Astrocyte (in vitro differentiated cells and primary cell): ENCODE results near the gene SORL1. TPM values are rescaled to one million over a fixed set of nuclear protein-coding genes. Genes with fewer than 3 reads are reported as not detected.

Experiments used
- DNase-seq: peaks from one replicate; pipeline ENCODE4 v3.0.0-alpha.2; 2010; ENCODE audit warnings: low read depth
- FAIRE-seq: peaks from 2 replicates; lab custom pipeline; 2011; peaks lifted over from hg19 to GRCh38; lab: Jason Lieb, UNC
- H2AFZ ChIP-seq: 2 replicates; pipeline ENCODE4 v1.6.0; 2012; ENCODE audit warnings: low read depth, low read length, inconsistent platforms
- H3K27ac ChIP-seq: 2 replicates; pipeline ENCODE4 v1.5.1; 2011; ENCODE audit warnings: low read depth, low read length, inconsistent platforms
- H3K27me3 ChIP-seq: 2 replicates; pipeline ENCODE4 v1.6.0; 2011; ENCODE audit warnings: low read length, inconsistent platforms; ENCODE audit not compliant: insufficient read depth
- H3K36me3 ChIP-seq: 2 replicates; pipeline ENCODE4 v1.5.1; 2011; ENCODE audit warnings: low read length, inconsistent platforms; ENCODE audit not compliant: insufficient read depth
- H3K4me1 ChIP-seq: 2 replicates; pipeline ENCODE4 v1.5.1; 2011; ENCODE audit warnings: low read length, inconsistent platforms; ENCODE audit not compliant: insufficient read depth
- H3K4me2 ChIP-seq: 2 replicates; pipeline ENCODE4 v1.6.0; 2012; ENCODE audit warnings: low read length, inconsistent platforms
- H3K4me3 ChIP-seq: 2 replicates; pipeline ENCODE4 v1.5.1; 2011; ENCODE audit warnings: low read depth, mild to moderate bottlenecking, low read length, inconsistent platforms; ENCODE audit not compliant: insufficient read depth
- H3K79me2 ChIP-seq: 2 replicates; pipeline ENCODE4 v1.6.0; 2012; ENCODE audit warnings: mild to moderate bottlenecking, low read length, inconsistent platforms; ENCODE audit not compliant: insufficient read depth
- H3K9ac ChIP-seq: 2 replicates; pipeline ENCODE4 v1.6.0; 2012; ENCODE audit warnings: mild to moderate bottlenecking, low read length, inconsistent platforms
- H3K9me3 ChIP-seq: 2 replicates; pipeline ENCODE4 v1.5.1; 2012; ENCODE audit warnings: low read depth, mild to moderate bottlenecking, low read length, inconsistent platforms; ENCODE audit not compliant: insufficient read depth
- H4K20me1 ChIP-seq: 2 replicates; pipeline ENCODE4 v1.6.0; 2012; ENCODE audit warnings: low read length, inconsistent platforms; ENCODE audit not compliant: insufficient read depth
- H3K27ac Mint-ChIP-seq: one replicate; pipeline ENCODE4 v1.8.0; 2021; ENCODE audit warnings: mild to moderate bottlenecking, mixed read lengths; ENCODE audit not compliant: unreplicated experiment
- H3K27me3 Mint-ChIP-seq: one replicate; pipeline ENCODE4 v1.8.0; 2021; ENCODE audit warnings: low read depth, mixed read lengths; ENCODE audit not compliant: unreplicated experiment
- H3K36me3 Mint-ChIP-seq: one replicate; pipeline ENCODE4 v1.8.0; 2021; ENCODE audit warnings: low read depth, mixed read lengths; ENCODE audit not compliant: unreplicated experiment
- H3K4me1 Mint-ChIP-seq: one replicate; pipeline ENCODE4 v1.8.0; 2021; ENCODE audit warnings: low read depth, mixed read lengths; ENCODE audit not compliant: unreplicated experiment
- H3K4me3 Mint-ChIP-seq: one replicate; pipeline ENCODE4 v1.8.0; 2021; ENCODE audit warnings: mild to moderate bottlenecking, moderate library complexity, mixed read lengths; ENCODE audit not compliant: unreplicated experiment
- H3K9me3 Mint-ChIP-seq: one replicate; pipeline ENCODE4 v1.8.0; 2021; ENCODE audit warnings: mild to moderate bottlenecking, mixed read lengths; ENCODE audit not compliant: unreplicated experiment
- EZH2 ChIP-seq: IDR thresholded peaks from 2 replicates; pipeline ENCODE4 v1.6.1; 2012; ENCODE audit warnings: mild to moderate bottlenecking, low read length, inconsistent platforms; ENCODE audit not compliant: insufficient read depth
- total RNA-seq: library from RNA; stranded (reverse); gene quantifications from 2 replicates; pipeline ENCODE4 v1.2.1, GENCODE V29; 2021
- TF ChIP-seq, protein P1 (sequence below): IDR thresholded peaks from 2 replicates; pipeline ENCODE4 v1.5.1; 2011; ENCODE audit warnings: low read depth, mild to moderate bottlenecking, inconsistent platforms, low read length, moderate library complexity; ENCODE audit not compliant: insufficient read depth

The SORL1 gene
- total RNA-seq, 1 donor from 2014 or later = 4.1 TPM

DNA sequence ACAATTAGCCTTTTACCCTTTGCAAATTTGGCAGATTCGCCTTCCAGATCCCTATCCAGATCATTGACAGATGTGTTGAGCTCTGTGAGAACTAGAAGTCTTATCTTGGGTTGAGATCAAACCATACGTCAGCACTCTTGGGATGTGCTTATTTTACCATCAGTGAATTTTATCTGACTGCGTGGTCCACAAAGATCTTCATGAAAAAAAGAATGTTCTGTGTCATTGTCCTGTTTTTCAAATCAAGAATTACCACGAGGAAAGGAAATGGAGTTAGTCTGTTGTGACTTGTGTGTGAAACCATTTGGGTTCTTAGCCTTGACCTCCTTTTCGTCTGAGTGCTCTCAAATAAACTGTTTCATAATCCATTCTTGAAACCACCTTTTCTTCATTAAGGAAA is 86.9 kb downstream of the SORL1 start:
- H3K4me3 Mint-ChIP-seq = no peak overlapping the region
- H3K27ac Mint-ChIP-seq = no peak overlapping the region
- Histone ChIP-seq H3K27me3 (peaks cover 3% of the 10 kb centered on the region), H3K9ac (no peak overlapping the region), H3K4me1 (no peaks in the 10 kb centered on the region), H3K9me3 (no peaks in the 10 kb centered on the region), H3K27ac (no peak overlapping the region), H3K4me3 (no peak overlapping the region), H2AFZ (no peak overlapping the region), H3K36me3 (no peaks in the 10 kb centered on the region), H3K4me2 (no peak overlapping the region), H3K79me2 (no peaks in the 10 kb centered on the region), H4K20me1 (no peaks in the 10 kb centered on the region)
- DNase-seq (no peak), FAIRE-seq (no peak)
- peaks cover 5% of the 10 kb centered on the region for H3K4me1 Mint-ChIP-seq
- H3K36me3 Mint-ChIP-seq = no peaks in the 10 kb centered on the region
- TF ChIP-seq, protein P1, sequence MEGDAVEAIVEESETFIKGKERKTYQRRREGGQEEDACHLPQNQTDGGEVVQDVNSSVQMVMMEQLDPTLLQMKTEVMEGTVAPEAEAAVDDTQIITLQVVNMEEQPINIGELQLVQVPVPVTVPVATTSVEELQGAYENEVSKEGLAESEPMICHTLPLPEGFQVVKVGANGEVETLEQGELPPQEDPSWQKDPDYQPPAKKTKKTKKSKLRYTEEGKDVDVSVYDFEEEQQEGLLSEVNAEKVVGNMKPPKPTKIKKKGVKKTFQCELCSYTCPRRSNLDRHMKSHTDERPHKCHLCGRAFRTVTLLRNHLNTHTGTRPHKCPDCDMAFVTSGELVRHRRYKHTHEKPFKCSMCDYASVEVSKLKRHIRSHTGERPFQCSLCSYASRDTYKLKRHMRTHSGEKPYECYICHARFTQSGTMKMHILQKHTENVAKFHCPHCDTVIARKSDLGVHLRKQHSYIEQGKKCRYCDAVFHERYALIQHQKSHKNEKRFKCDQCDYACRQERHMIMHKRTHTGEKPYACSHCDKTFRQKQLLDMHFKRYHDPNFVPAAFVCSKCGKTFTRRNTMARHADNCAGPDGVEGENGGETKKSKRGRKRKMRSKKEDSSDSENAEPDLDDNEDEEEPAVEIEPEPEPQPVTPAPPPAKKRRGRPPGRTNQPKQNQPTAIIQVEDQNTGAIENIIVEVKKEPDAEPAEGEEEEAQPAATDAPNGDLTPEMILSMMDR = no peak
- no peak for TF ChIP-seq EZH2
- H3K27me3 Mint-ChIP-seq = no peaks in the 10 kb centered on the region
- no peaks in the 10 kb centered on the region for H3K9me3 Mint-ChIP-seq

DNA sequence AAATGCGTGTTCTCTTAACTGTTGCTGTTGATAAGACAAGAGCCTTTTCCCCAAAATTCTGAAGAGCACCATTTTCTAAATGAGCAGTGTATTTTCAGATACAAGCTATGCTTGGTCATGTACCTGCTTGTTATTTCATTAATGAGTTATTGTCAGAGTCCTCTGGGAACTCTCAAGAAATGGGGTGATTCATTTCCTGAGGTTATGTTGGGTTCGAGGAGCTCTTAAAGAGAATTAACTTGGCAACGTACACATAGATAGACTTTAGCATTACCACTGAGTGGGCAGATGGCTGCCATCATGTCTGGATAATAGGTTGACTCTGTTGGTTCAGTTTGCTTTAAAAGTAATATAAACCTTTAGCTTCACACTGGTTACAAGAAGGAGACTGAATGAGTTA is 88.5 kb downstream of the SORL1 start:
- no peaks in the 10 kb centered on the region for H3K4me1 ChIP-seq
- no peak overlapping the region for H3K27ac ChIP-seq
- H3K4me2 ChIP-seq = no peak overlapping the region
- no peak overlapping the region for H3K4me3 Mint-ChIP-seq
- FAIRE-seq (no peak), DNase-seq (peak; percentile 23)
- H3K36me3 ChIP-seq = no peaks in the 10 kb centered on the region
- H3K79me2 ChIP-seq = no peaks in the 10 kb centered on the region
- no peaks in the 10 kb centered on the region for H3K36me3 Mint-ChIP-seq
- no peak for TF ChIP-seq EZH2
- TF ChIP-seq, protein P1 = no peak
- H3K9ac ChIP-seq = no peak overlapping the region
- no peak overlapping the region for H2AFZ ChIP-seq
- H3K9me3 Mint-ChIP-seq = no peaks in the 10 kb centered on the region
- no peaks in the 10 kb centered on the region for H3K4me1 Mint-ChIP-seq
- no peaks in the 10 kb centered on the region for H4K20me1 ChIP-seq
- H3K27me3 ChIP-seq = peaks cover 3% of the 10 kb centered on the region
- no peak overlapping the region for H3K27ac Mint-ChIP-seq
- no peaks in the 10 kb centered on the region for H3K27me3 Mint-ChIP-seq
- H3K4me3 ChIP-seq = no peak overlapping the region
- no peaks in the 10 kb centered on the region for H3K9me3 ChIP-seq

DNA sequence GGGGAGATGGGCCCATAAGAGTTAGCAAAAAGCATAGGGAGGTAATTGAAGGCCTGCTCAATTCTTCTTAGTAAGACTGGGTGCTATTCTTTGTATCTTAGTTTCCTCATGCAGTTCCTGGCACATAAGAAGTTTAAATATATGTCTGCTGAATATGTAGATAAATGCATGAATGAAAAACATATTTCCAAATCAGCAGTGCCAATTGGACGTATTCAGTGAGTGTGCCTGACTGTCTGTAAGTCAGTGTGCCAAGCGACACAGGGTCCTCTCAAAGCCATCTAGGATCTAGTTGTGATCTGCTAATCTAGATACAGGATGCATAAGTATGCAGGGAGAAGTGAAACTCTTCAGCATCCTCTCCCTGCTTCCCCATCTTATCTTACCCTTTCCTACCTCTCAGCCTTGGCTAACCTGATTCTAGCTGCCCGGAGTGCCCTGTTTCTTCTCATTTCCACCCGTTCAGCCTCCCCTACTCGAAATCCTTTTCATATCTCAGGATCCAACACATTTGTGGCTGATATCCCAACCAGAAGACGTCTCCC is 91.8 kb downstream of the SORL1 start:
- Histone ChIP-seq H3K27me3 (no peaks in the 10 kb centered on the region), H3K4me2 (no peak overlapping the region), H3K36me3 (no peaks in the 10 kb centered on the region), H4K20me1 (no peaks in the 10 kb centered on the region), H3K4me1 (no peaks in the 10 kb centered on the region), H3K9ac (no peak overlapping the region), H3K9me3 (no peaks in the 10 kb centered on the region), H3K27ac (no peak overlapping the region), H3K4me3 (no peak overlapping the region), H2AFZ (no peak overlapping the region), H3K79me2 (no peaks in the 10 kb centered on the region)
- H3K27me3 Mint-ChIP-seq = no peaks in the 10 kb centered on the region
- FAIRE-seq (no peak), DNase-seq (no peak)
- H3K9me3 Mint-ChIP-seq = no peaks in the 10 kb centered on the region
- H3K27ac Mint-ChIP-seq = no peak overlapping the region
- no peaks in the 10 kb centered on the region for H3K36me3 Mint-ChIP-seq
- no peak for TF ChIP-seq EZH2
- TF ChIP-seq, protein P1 = no peak
- no peak overlapping the region for H3K4me3 Mint-ChIP-seq
- H3K4me1 Mint-ChIP-seq = no peaks in the 10 kb centered on the region
